GM12878 (cell line): ENCODE data around the gene CCNL2. TPM values are rescaled to one million over a fixed set of nuclear protein-coding genes. Genes with fewer than 3 reads are reported as not detected.

Source experiments
- ATAC-seq: fragments of 200-7000 bp; cut with Tn5 transposase; 3 replicates; pipeline ENCODE4 v1.9.1; 2020; ENCODE audit warnings: mild to moderate bottlenecking, moderate library complexity
- BruUV-seq: library from RNA; stranded (reverse); fragments of 400-500 nt; replicated peaks from 2 replicates; lab custom pipeline; 2021; lab: Mats Ljungman, UMichigan
- CTCF ChIA-PET: fragments of 300-600 bp; sonication (Branson Sonifier 250); formaldehyde crosslinking; extraction: SDS; loops from one replicate; lab custom pipeline; 2021; ENCODE audit warnings: inconsistent platforms; lab: Yijun Ruan, JAX
- POLR2A ChIA-PET: fragments of 350-600 bp; formaldehyde crosslinking; extraction: SDS; loops from one replicate; lab custom pipeline; 2021; ENCODE audit warnings: inconsistent platforms; lab: Charles Lee
- RAD21 ChIA-PET: fragments of 300-600 bp; sonication (Branson Sonifier 250); formaldehyde crosslinking; loops from one replicate; lab custom pipeline; 2023; ENCODE audit warnings: antibody characterized with exemption; ENCODE audit not compliant: unreplicated experiment; lab: Charles Lee
- SMC1A ChIA-PET: fragments of 300-600 bp; sonication (Branson Sonifier 250); formaldehyde crosslinking; loops from one replicate; lab custom pipeline; 2023; ENCODE audit not compliant: unreplicated experiment, uncharacterized antibody; lab: Charles Lee
- DNase-seq: peaks from one replicate; pipeline ENCODE4 v3.0.0-alpha.2; 2011; ENCODE audit warnings: low read depth, low spot score
- FAIRE-seq: peaks from 3 replicates; lab custom pipeline; 2011; peaks lifted over from hg19 to GRCh38; lab: Jason Lieb, UNC
- H2AFZ ChIP-seq: 2 replicates; pipeline ENCODE4 v1.6.0; 2011; ENCODE audit warnings: low read depth, low read length, control low read depth; ENCODE audit not compliant: control insufficient read depth
- H3K27ac ChIP-seq: 2 replicates; pipeline ENCODE4 v1.5.1; 2011; ENCODE audit warnings: control low read depth; ENCODE audit not compliant: control insufficient read depth, insufficient read depth
- H3K27me3 ChIP-seq, 2 experiments: replicated peaks in 1 of 2; 2 replicates each; pipeline versions ENCODE4 v1.6.0 to v1.6.1; 2011; ENCODE audit warnings: low read length in 1 of 2; ENCODE audit not compliant: control insufficient read depth in 2 of 2, insufficient read depth in 2 of 2
- H3K36me3 ChIP-seq, 2 experiments: 2 replicates each; pipeline ENCODE4 v1.5.1; 2011; ENCODE audit warnings: low read length in 1 of 2; ENCODE audit not compliant: control insufficient read depth in 2 of 2, insufficient read depth in 2 of 2
- H3K4me1 ChIP-seq: 2 replicates; pipeline ENCODE4 v1.6.1; 2011; ENCODE audit warnings: mild to moderate bottlenecking, low read length, moderate library complexity, mixed read lengths; ENCODE audit not compliant: control insufficient read depth, insufficient read depth
- H3K4me2 ChIP-seq: 2 replicates; pipeline ENCODE4 v1.6.0; 2011; ENCODE audit warnings: control low read depth; ENCODE audit not compliant: control insufficient read depth, insufficient read depth
- H3K4me3 ChIP-seq: fragments of 200-600 bp; sonication (generic); 2 replicates; pipeline ENCODE4 v1.5.1; 2016
- H3K79me2 ChIP-seq: 2 replicates; pipeline ENCODE4 v1.6.0; 2011; ENCODE audit warnings: low read length; ENCODE audit not compliant: control insufficient read depth, insufficient read depth
- H3K9ac ChIP-seq: 2 replicates; pipeline ENCODE4 v1.8.0; 2011; ENCODE audit warnings: low read length, control low read depth, mixed read lengths; ENCODE audit not compliant: control insufficient read depth, insufficient read depth
- H3K9me3 ChIP-seq: replicated peaks from 3 replicates; pipeline ENCODE4 v1.5.1; 2011; ENCODE audit warnings: mild to moderate bottlenecking, low read length; ENCODE audit not compliant: control insufficient read depth, insufficient read depth
- H4K20me1 ChIP-seq: 2 replicates; pipeline ENCODE4 v1.6.0; 2011; ENCODE audit not compliant: control insufficient read depth, insufficient read depth
- ATF2 ChIP-seq: IDR thresholded peaks from 2 replicates; pipeline ENCODE4 v1.6.1; 2012; ENCODE audit warnings: low read length, inconsistent platforms
- BACH1 ChIP-seq: fragments of 450-650 bp; IDR thresholded peaks from 2 replicates; pipeline ENCODE4 v1.6.1; 2017; ENCODE audit warnings: mild to moderate bottlenecking, borderline replicate concordance
- CHD2 ChIP-seq: IDR thresholded peaks from 2 replicates; pipeline ENCODE4 v1.6.1; 2011; ENCODE audit warnings: low read depth, low read length, improper control_type of control experiment, borderline replicate concordance
- EGR1 ChIP-seq, 2 experiments: IDR thresholded peaks; 1 replicate in 1 of 2; 2 replicates in 1 of 2; pipeline ENCODE4 v1.6.1; 2011 to 2012; ENCODE audit warnings: low read depth in 2 of 2, low read length in 2 of 2, borderline replicate concordance in 1 of 2, mild to moderate bottlenecking in 1 of 2, moderate library complexity in 1 of 2
- EP300 ChIP-seq, 2 experiments: fragments of 150-350 bp in 1 of 2; IDR thresholded peaks; 2 replicates each; pipeline ENCODE4 v1.6.1; 2011 to 2012; ENCODE audit warnings: low read depth in 2 of 2, low read length in 2 of 2, borderline replicate concordance in 1 of 2, improper control_type of control experiment in 1 of 2, inconsistent platforms in 1 of 2; ENCODE audit not compliant: control insufficient read depth in 1 of 2
- FOXM1 ChIP-seq: IDR thresholded peaks from 2 replicates; pipeline ENCODE4 v1.6.1; 2012; ENCODE audit warnings: low read depth, mild to moderate bottlenecking, inconsistent platforms, low read length, moderate library complexity
- HDGF ChIP-seq: fragments of 450-650 bp; IDR thresholded peaks from 2 replicates; pipeline ENCODE4 v1.6.1; 2016; ENCODE audit warnings: antibody characterized with exemption
- NBN ChIP-seq: fragments of 450-650 bp; IDR thresholded peaks from 2 replicates; pipeline ENCODE4 v1.6.1; 2016
- NFIC ChIP-seq: IDR thresholded peaks from 2 replicates; pipeline ENCODE4 v1.6.1; 2012; ENCODE audit warnings: low read depth, mild to moderate bottlenecking, inconsistent platforms, low read length, moderate library complexity
- NKRF ChIP-seq: fragments of 450-650 bp; conservative IDR thresholded peaks from 2 replicates; pipeline ENCODE4 v1.6.1; 2017; ENCODE audit warnings: mild to moderate bottlenecking, moderate library complexity
- NR2C2 ChIP-seq: IDR thresholded peaks from 2 replicates; pipeline ENCODE4 v1.6.1; 2011; ENCODE audit warnings: borderline replicate concordance, low read depth; ENCODE audit not compliant: control insufficient read depth, insufficient read length
- RB1 ChIP-seq: fragments of 450-650 bp; formaldehyde crosslinking; IDR thresholded peaks from 2 replicates; pipeline ENCODE4 v1.6.1; 2017; ENCODE audit warnings: mild to moderate bottlenecking, borderline replicate concordance
- SPI1 ChIP-seq: IDR thresholded peaks from 2 replicates; pipeline ENCODE4 v1.6.1; 2011; ENCODE audit warnings: low read depth, mild to moderate bottlenecking, low read length, moderate library complexity, borderline replicate concordance; ENCODE audit not compliant: insufficient read depth
- SREBF2 ChIP-seq: IDR thresholded peaks from 2 replicates; pipeline ENCODE4 v1.6.1; 2012; ENCODE audit warnings: mild to moderate bottlenecking, low read length
- WGBS: methylation state at CpG from one replicate; pipeline ENCODE4 v1.1.6; 2016; ENCODE audit warnings: low lambda C conversion rate; ENCODE audit not compliant: insufficient replicate concordance, insufficient coverage; ENCODE audit errors: missing lambda C conversion rate; 5-methylcytosine and 5-hydroxymethylcytosine counted together
- in situ Hi-C: fragments of 300-500 bp; cut with MboI; formaldehyde crosslinking; loops from 9 replicates; pipeline ENCODE4 v1.14.3; 2018; ENCODE audit warnings: mixed read lengths
- intact Hi-C: fragments of 100-400 bp; cut with micrococcal nuclease; formaldehyde crosslinking; loops from one replicate; pipeline ENCODE4 v1.14.2; 2022; ENCODE audit not compliant: unreplicated experiment
- polyA plus RNA-seq, 11 experiments: library from polyadenylated mRNA; depleted of rRNA in 4 of 11; unstranded in 6 of 11; stranded (reverse) in 5 of 11; fragments of >200 nt; fragmentation: Nextera tagmentation in 4 of 11; fragmentation: Illumina TruSeq in 1 of 11; extraction: Ambion mirVana in 4 of 11; extraction: Trizol in 1 of 11; gene quantifications; 1 replicate in 1 of 11; 2 replicates in 10 of 11; pipeline versions ENCODE4 v1.2.1 to v1.2.3, GENCODE V29; 2011 to 2016; ENCODE audit warnings: inconsistent platforms in 2 of 11, missing spikeins in 2 of 11, low read depth in 1 of 11
- total RNA-seq, 4 experiments: library from RNA; depleted of rRNA in 3 of 4; stranded (reverse); fragments of >200 nt in 3 of 4; fragmentation: Illumina TruSeq in 1 of 4; extraction: Trizol in 1 of 4; gene quantifications; 2 replicates each; pipeline versions ENCODE4 v1.2.1 to v1.2.3, GENCODE V29; 2013 to 2021
- TF ChIP-seq, protein P1 (sequence below): fragments of 450-650 bp; IDR thresholded peaks from 2 replicates; pipeline ENCODE4 v1.6.1; 2017; ENCODE audit warnings: low read depth, mild to moderate bottlenecking, moderate library complexity
- TF ChIP-seq, protein P2 (sequence below): IDR thresholded peaks from 2 replicates; pipeline ENCODE4 v1.6.1; 2011; ENCODE audit warnings: borderline replicate concordance, low read depth, mild to moderate bottlenecking, moderate library complexity, low read length; ENCODE audit not compliant: insufficient read depth, poor library complexity, severe bottlenecking

CCNL2 gene
- total and polyA plus RNA-seq, 10 of the 15 experiments (the other 5 are each of a cell fraction or from before 2014, with no cell fraction given), result 2.1 to 143 (median 101) TPM

DNA sequence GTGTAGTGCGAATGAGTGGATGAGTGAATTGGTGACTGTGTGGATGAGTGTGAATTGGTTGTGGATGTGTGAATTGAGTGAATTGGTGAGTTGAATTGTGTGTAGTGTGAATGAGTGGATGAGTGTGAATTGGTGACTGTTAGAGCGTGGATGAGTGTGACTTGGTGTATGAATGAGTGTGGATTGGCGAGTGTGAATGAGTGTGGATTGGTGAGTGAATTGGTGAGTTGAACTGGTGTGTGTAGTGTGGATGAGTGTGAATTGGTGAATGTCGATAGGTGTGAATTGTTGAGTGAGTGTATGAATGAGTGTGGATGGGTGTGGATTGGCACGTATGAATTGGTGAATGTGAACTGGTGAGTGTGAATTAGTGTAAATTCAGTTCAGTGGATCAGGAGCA lies 31.8 kb downstream of the CCNL2 start:
- SMC1A ChIA-PET, result no interaction called here
- CTCF ChIA-PET, result no interaction called here
- Histone ChIP-seq H4K20me1 (no peaks in the 10 kb centered on the region), H3K4me1 (peaks cover 12% of the 10 kb centered on the region), H3K4me3 (no peak overlapping the region), H3K79me2 (peaks cover 3% of the 10 kb centered on the region), H2AFZ (no peak overlapping the region), H3K27ac (no peak overlapping the region), H3K9me3 (peaks cover 3% of the 10 kb centered on the region; the same call in 1 of the 3 replicates), H3K9ac (no peak overlapping the region), H3K36me3 (peaks cover 0 to 1% of the 10 kb centered on the region in 2 experiments; a peak in 2 of 4 replicates), H3K4me2 (no peak overlapping the region), H3K27me3 (no peaks in the 10 kb centered on the region)
- BruUV-seq, result no TSS peak
- intact Hi-C loops, result no loop called here
- no peak for DNase-seq
- no peak for ATAC-seq
- TF ChIP-seq BACH1, result peak; percentile 70; the same call in 1 of the 2 replicates
- no peak for TF ChIP-seq SPI1
- TF ChIP-seq, protein P1, sequence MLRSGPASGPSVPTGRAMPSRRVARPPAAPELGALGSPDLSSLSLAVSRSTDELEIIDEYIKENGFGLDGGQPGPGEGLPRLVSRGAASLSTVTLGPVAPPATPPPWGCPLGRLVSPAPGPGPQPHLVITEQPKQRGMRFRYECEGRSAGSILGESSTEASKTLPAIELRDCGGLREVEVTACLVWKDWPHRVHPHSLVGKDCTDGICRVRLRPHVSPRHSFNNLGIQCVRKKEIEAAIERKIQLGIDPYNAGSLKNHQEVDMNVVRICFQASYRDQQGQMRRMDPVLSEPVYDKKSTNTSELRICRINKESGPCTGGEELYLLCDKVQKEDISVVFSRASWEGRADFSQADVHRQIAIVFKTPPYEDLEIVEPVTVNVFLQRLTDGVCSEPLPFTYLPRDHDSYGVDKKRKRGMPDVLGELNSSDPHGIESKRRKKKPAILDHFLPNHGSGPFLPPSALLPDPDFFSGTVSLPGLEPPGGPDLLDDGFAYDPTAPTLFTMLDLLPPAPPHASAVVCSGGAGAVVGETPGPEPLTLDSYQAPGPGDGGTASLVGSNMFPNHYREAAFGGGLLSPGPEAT, result peak; percentile 68
- peak; percentile 33; the same call in 1 of the 2 replicates for TF ChIP-seq HDGF
- no peak for TF ChIP-seq NBN
- TF ChIP-seq, protein P2, sequence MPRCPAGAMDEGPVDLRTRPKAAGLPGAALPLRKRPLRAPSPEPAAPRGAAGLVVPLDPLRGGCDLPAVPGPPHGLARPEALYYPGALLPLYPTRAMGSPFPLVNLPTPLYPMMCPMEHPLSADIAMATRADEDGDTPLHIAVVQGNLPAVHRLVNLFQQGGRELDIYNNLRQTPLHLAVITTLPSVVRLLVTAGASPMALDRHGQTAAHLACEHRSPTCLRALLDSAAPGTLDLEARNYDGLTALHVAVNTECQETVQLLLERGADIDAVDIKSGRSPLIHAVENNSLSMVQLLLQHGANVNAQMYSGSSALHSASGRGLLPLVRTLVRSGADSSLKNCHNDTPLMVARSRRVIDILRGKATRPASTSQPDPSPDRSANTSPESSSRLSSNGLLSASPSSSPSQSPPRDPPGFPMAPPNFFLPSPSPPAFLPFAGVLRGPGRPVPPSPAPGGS, result peak; percentile 81
- no peak for TF ChIP-seq FOXM1
- no peak for TF ChIP-seq RB1
- TF ChIP-seq EGR1 (IDR thresholded peaks at IDR 0.05; ENCODE audit: borderline replicate concordance in 1 of 2, low read depth in 2 of 2, low read length in 2 of 2), result no peak
- no peak for TF ChIP-seq NKRF
- no peak for TF ChIP-seq CHD2
- TF ChIP-seq EP300 (IDR thresholded peaks at IDR 0.05; ENCODE audit: borderline replicate concordance in 1 of 2, control insufficient read depth in 1 of 2, low read depth in 2 of 2, low read length in 2 of 2), result no peak
- no peak for TF ChIP-seq NR2C2
- TF ChIP-seq NFIC, result 0 out of 2 replicates have a peak, but pooled peaks have one; percentile 6
- TF ChIP-seq ATF2, result no peak
- no peak for TF ChIP-seq SREBF2
- no peak for FAIRE-seq
- in situ Hi-C loops, result no loop called here
- 96% methylated on average over 5 of the region's 5 CpGs for WGBS
- RAD21 ChIA-PET, result no interaction called here
- POLR2A ChIA-PET, result no interaction called here
